HG03575 (cell line): Measurements from ENCODE around the gene PTPN2.
"Not testable (repeated sequence)": the region's sequence is repeated elsewhere in the genome, so short reads cannot be mapped to it uniquely, and the experiment has no call there.

Source experiments
- ATAC-seq: cut with Tn5 transposase; IDR thresholded peaks from one replicate; pipeline ENCODE4 v1.9.1; 2021; ENCODE audit not compliant: unreplicated experiment, insufficient number of reproducible peaks, low FRiP score; ENCODE audit errors: extremely low read depth

PTPN2 gene

DNA sequence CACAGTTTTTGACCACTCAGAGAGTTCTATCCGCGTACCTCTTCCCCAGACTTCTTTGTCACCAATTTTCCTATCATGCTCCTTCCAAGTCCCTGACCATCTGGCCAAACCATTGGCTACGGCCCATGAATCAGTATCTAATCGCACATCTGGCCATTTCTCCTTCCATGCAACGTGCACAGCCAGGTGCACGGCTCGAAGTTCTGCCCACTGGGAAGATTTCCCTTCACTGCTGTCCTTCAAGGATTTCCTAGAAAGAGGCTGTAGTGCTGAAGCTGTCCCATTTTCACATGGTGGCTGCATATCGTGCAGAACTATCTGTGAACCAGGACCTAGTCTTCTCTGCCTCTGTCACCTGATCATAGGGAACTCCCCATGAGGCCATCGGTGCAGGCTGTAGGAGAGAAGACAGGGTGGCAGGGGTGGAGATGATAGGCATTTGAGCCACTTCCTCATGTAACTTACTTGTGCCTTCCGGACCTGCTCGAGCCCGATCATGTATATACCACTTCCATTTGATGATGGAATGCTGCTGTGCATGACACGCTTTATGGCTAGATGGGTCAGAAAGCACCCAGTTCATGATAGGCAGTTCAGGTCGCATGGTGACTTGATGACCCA is 127.3 kb downstream of the PTPN2 start:
- ATAC-seq = not testable (repeated sequence)

DNA sequence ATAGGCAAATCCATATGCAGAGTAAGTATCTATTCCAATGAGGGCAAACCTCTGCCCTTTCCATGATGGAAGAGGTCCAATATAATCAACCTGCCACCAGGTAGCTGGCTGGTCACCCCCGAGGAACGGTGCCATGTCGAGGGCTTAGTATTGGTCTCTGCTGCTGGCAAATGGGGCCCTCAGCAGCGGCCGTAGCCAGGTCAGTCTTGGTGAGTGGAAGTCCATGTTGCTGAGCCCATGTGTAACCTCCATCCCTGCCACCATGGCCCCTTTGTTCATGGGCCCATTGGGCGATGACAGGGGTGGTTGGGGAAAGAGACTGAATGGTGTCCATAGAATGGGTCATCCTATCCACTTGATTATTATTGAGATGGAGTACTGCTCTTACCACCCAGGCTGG is 128.4 kb downstream of the PTPN2 start:
- not testable (repeated sequence) for ATAC-seq

DNA sequence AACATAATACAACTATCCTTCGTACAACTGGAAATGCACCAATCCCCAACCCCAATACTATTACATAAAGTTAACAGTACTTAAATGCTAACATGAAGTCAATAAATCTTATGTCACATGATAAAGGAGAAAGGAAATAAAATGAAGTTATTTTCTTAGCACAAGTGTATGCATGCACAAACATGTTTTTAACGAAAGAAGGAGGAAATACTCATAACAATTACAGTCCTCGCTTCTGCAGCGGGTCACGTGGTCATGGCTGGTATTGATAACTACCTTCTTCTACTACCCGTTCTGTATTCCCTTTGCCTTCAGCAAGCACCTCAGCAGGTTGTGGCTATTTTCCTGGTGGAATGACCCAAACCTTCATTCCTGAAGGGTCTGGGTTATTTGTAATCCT is 129.5 kb downstream of the PTPN2 start:
- ATAC-seq = no peak

DNA sequence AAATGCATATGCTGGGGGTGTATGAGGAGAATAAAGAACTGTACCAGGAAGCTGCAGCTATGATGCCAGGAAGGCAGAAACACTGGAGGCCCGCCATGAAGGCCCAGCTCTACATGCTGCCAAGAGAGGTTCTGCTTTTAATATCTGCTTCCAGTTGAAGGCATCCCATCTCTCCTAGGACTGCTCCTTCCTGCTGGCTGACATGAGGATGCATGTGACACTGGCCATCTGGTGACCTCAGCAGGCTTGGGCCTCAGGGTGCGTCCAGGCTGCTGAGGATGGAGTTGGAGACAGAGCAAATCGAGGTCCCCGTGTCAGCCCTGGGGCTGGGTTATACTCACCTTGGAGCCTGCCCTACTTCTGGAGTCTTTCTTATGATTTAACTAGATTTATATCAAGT is 132.1 kb downstream of the PTPN2 start:
- ATAC-seq = no peak

DNA sequence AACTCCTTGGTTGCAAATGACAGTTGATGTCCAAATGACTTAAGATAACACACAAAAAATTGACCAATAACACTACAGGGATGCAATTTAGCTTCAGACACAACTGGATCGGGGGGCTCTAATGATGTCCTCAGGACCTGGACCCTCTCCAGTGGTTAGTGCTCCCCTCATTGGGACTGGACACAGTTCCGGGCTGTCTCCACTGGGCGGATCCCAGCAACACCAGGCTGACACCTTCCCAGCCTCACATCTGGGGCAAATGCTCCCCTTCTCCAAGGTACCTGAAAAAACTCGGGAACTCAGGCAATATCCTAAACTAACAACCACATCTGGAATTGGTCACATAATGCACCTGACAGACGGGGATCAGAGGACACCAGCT is 132.5 kb downstream of the PTPN2 start:
- ATAC-seq = no peak

DNA sequence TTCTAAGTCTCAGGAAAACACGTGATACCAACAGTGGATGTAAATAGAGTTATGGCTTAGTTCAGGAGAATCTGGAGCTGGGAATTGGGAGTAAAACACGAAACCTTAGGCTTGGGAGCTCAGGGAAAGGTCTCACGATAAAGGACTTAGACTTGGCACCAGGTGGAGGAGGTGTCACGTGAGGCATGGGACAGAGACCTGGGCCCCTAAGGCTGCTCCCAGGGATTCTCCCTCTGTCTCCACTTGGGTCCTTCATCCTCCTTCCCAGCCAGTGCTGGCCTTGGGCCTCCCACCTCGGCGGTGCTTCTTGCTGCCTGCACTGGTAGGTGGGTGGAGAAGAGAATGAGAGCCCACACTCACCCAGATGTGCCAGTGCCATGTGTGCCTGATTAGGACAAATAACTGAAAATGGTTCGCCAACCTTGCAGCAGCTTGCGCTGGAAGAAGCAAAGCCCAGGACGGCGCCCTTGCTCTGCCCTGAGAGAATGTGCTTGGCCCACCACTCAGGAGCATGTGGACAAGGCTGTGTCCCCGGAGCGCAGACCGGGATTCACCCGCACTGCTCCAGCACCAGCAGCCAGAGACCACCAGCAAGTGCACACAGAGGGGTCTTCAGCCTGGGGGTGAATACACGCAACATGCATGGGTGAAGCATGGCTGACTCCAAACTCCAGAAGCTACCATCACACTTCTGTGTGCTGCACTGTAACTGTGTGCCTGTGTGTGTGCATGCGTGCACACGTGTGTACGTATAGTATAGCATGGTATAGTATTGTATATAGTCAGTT is 133.1 kb downstream of the PTPN2 start:
- no peak for ATAC-seq

DNA sequence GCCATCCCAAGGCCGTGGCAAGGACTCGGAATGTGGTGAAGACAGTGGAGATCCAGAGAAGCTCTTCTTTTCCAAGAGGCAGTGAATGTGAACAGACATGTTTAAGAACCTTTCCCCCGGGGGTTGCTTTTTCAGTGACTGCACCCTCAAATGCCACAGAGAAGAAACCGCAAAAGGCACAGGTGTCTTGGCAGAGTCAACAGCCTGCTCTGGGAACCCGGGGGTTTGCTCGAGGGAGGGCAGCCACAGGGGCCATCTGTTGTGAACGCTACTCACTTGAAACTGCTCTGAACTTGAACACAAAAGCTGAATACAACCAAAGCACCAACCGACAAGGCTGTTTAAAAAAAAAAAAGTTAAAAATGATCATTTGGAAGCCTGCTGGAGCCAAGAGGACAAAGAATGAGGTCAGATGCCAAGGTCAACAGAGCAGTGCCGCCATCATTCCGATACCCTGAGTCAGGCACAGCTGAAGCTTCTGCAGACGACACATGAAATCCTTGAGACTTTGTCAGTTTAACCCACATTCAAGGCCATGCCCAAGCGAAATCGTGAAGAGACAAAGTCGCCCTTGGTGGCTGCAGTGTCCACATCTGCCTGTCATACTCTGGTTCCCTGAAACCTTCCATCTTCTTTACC is 133.8 kb downstream of the PTPN2 start:
- no peak for ATAC-seq

DNA sequence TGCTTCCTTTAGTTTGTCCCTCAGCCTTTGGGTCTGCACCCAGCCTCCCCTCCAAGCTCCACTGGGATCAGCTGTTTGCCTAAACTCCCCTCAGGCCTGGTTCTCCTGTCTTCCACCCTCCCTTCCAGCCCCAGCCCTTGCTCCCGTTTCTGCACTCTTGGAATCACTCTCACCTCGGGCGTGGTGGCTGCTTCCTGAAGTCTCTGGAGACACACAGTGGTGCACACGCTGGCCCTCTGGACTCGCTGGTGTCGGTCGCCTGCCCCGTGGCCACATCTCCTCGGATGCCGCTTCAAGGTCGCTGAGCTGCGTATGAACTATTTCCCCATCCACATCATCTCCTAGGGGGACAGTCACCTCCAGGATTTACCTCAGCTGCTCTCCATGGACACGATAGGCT is 134.9 kb downstream of the PTPN2 start:
- no peak for ATAC-seq

DNA sequence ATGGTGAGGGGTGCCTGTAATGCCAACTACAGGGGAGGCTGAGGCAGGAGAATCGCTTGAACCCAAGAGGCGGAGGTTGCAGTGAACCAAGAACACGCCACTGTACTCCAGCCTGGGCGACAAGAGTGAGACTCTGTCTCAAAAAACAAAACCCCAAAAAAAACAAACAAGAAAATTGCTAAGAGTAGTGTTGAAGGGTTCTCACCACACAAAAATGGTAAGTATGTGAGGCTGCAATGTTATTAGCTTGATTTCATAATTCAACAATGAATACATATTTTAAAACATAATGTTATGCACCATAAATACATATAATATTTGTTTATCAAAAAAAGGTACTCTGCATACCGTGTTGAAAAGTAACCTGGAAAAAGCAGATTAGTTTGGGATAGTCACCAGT is 135.4 kb downstream of the PTPN2 start:
- no peak for ATAC-seq

DNA sequence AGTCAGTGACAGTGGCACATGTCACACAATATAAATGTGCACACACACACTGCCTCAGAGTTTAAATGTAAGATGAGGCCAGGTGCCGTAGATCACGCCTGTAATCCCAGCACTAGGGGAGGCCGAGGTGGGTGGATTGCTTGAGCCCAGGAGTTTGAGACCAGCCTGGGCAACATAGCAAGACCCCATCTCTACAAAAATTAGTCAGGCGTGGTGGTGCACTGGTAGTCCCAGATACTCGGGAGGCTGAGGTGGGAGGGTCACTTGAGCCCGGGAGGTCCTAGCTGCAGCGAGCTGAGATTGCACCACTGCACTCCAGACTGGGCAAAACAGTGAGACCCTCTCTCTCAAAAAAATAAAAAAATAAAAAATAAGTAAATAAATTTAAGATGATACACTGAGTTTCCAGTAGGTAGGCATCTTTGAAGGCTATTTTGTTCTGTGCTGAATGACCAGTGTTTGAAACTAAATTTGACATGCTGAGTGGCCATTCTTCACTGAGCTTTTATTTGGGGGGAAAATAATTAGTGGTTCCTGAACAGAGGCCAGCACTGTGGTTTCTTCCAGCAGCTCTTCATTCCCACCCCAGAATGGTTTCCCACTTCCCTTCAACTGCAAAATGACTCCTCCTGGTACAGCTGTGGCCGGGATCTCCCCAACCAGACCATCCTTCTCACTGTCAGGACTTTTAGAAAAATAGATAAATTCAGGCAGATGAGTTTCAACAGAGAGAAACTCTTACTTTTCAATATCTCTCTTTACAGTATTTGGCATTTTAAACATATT is 136.3 kb downstream of the PTPN2 start:
- no peak for ATAC-seq

DNA sequence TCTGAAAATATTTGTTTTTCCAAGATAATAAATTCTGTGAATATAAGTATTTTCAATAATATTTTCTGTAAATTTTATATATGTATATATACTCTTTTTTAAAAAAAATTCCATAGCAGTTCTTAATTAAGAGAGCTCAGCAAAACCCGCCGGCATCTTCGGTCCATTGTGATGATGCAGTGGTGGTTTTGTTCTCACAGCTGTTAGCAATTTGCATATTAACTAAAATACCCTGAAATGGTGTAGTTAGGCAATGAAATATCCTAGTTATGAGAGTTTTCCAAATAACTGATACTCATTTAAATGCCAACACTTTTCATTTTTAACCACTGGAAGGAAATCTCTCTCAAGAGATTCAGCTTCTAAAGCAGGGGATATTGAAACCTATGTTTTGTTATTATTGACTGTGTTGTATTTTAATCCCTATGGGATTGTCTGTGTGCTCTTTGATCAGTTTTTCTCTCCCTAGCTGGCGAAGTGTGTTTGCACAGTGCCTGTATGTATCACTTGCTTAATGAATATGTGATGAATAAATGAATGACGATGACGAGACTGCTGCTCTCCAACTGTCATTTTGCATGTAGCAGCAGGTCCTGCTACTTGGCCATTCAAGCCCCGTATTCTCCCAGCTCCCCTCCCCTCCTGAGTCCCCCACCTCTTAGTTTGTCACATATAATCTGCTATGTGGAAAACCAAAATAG is 138.8 kb downstream of the PTPN2 start:
- no peak for ATAC-seq

DNA sequence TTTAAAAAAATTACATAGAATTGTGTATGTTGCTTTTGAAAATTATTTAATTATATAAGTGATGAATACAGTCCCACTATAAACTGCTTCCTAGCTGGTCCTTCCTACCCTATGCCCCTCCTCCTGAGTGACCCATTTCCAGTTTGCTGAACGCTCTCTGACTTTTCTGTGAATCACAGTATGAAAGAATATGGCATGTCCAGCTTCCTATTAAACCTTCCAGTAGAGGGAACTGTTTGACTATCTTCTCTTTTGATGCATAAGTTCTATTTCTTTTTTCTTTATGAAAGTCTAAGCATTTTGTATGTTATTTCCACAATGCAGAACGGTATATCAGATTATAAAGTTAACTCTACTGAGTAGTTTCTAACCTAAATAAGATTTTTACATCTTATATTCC is 139.9 kb downstream of the PTPN2 start:
- ATAC-seq = no peak

DNA sequence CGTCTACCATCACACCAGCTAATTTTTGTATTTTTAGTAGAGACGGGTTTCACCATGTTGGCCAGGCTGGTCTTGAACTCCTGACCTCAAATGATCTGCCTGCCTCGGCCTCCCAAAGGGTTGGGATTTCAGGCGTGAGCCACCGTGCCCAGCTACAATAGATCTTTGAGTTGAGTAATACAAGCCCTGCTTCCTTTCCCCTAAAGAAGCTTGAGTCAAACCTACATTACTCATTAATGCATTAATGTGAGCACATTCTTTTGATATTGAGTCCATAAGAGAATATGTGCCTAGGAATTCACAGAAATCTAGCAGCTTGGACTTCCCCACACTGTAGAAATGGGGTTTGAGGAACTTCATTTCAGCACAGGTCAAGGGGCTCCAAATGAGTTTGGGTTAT is 141.6 kb downstream of the PTPN2 start:
- ATAC-seq = no peak
